Adrenal gland (tissue), 5 donors: ENCODE data around the gene ASPHD2.

Experiments
- CTCF ChIP-seq, 6 experiments: fragments of 450-650 bp in 4 of 6; fragments of 200-600 bp in 2 of 6; sonication (generic) in 1 of 6; IDR thresholded peaks; 1 replicate in 5 of 6; 2 replicates in 1 of 6; pipeline versions ENCODE4 v1.5.1 to v1.8.0; 2016 to 2021; ENCODE audit warnings: antibody characterized with exemption in 6 of 6, mild to moderate bottlenecking in 2 of 6, moderate library complexity in 1 of 6
- POLR2A ChIP-seq, 2 donors: fragments of 450-650 bp; IDR thresholded peaks; one replicate each; pipeline ENCODE4 v1.6.1; 2017; ENCODE audit warnings: antibody characterized with exemption in 2 of 2, mild to moderate bottlenecking in 2 of 2, moderate library complexity in 1 of 2
- donor health status: DM: no; HTN: no; CAD: no.

GRCh38 chr22:26445577-26446275, 16.7 kb downstream of the ASPHD2 start:
- no peak for TF ChIP-seq CTCF (IDR thresholded peaks at IDR 0.05)
- TF ChIP-seq POLR2A (IDR thresholded peaks at IDR 0.05): no peak
